HCT116 (cell line): ENCODE results near the gene EPB41L4A. TPM values are rescaled to one million over a fixed set of nuclear protein-coding genes. Genes with fewer than 3 reads are reported as not detected.

ENCODE experiments used
- ATAC-seq: fragments of 200-7000 bp; cut with Tn5 transposase; 2 replicates; pipeline ENCODE4 v1.9.1; 2020; ENCODE audit warnings: mild to moderate bottlenecking, moderate library complexity
- BruUV-seq: library from RNA; stranded (reverse); fragments of 400-500 nt; replicated peaks from 2 replicates; lab custom pipeline; 2021; lab: Mats Ljungman, UMichigan
- CTCF ChIA-PET: fragments of 300-600 bp; sonication (Branson Sonifier 250); formaldehyde crosslinking; loops from one replicate; lab custom pipeline; 2021; ENCODE audit warnings: antibody characterized with exemption; lab: Charles Lee
- POLR2A ChIA-PET: fragments of 300-600, 350-600 bp; sonication (Branson Sonifier 250); formaldehyde crosslinking; loops from one replicate; lab custom pipeline; 2021; ENCODE audit warnings: antibody characterized with exemption; lab: Charles Lee
- RAD21 ChIA-PET, 2 experiments: fragments of 300-600 bp; sonication (Branson Sonifier 250); formaldehyde crosslinking; loops; one replicate each; lab custom pipeline; 2023; ENCODE audit warnings: low total read pairs in 2 of 2; ENCODE audit not compliant: uncharacterized antibody in 2 of 2, unreplicated experiment in 2 of 2, low non-redundant PET in 1 of 2; lab: Charles Lee
- DNase-seq: peaks from one replicate; pipeline ENCODE4 v3.0.0-alpha.2; 2010; ENCODE audit warnings: low read depth, low spot score
- H2AFZ ChIP-seq: fragments of 200-600 bp; shearing (Covaris generic), sonication (generic); 2 replicates; pipeline ENCODE4 v1.6.1; 2017; ENCODE audit warnings: low read depth, mixed run types, mixed read lengths, antibody characterized with exemption, low read length; ENCODE audit not compliant: poor library complexity, severe bottlenecking
- H3K27ac ChIP-seq: 2 replicates; pipeline ENCODE4 v1.5.1; 2012; ENCODE audit warnings: low read depth, low read length
- H3K27me3 ChIP-seq: fragments of 200-600 bp; sonication (generic); 2 replicates; pipeline ENCODE4 v1.6.1; 2016; ENCODE audit warnings: mixed run types, low read length, mixed read lengths; ENCODE audit not compliant: insufficient read depth
- H3K36me3 ChIP-seq, 2 experiments: fragments of 200-500 bp in 1 of 2; fragments of 200-600 bp in 1 of 2; sonication (Bioruptor generic) in 1 of 2; sonication (generic) in 1 of 2; 2 replicates each; pipeline versions ENCODE4 v1.5.1 to v1.6.1; 2014 to 2016; ENCODE audit warnings: low read length in 2 of 2, inconsistent platforms in 1 of 2, mixed read lengths in 1 of 2, mixed run types in 1 of 2; ENCODE audit not compliant: insufficient read depth in 2 of 2, control insufficient read depth in 1 of 2
- H3K4me1 ChIP-seq, 2 experiments: fragments of 200-600 bp in 1 of 2; sonication (generic) in 1 of 2; 2 replicates each; pipeline versions ENCODE4 v1.5.1 to v1.6.1; 2012 to 2017; ENCODE audit warnings: low read length in 2 of 2, inconsistent platforms in 1 of 2, mild to moderate bottlenecking in 1 of 2, mixed read lengths in 1 of 2, mixed run types in 1 of 2, moderate library complexity in 1 of 2; ENCODE audit not compliant: insufficient read depth in 2 of 2, control insufficient read depth in 1 of 2
- H3K4me2 ChIP-seq: fragments of 200-600 bp; sonication (generic); 2 replicates; pipeline ENCODE4 v1.6.1; 2017; ENCODE audit warnings: mixed run types, low read length, mixed read lengths
- H3K4me3 ChIP-seq, 2 experiments: fragments of 200-600 bp in 1 of 2; sonication (generic) in 1 of 2; replicated peaks in 1 of 2; 2 replicates each; pipeline ENCODE4 v1.5.1; 2011 to 2016; ENCODE audit warnings: low read length in 2 of 2, control low read depth in 1 of 2, low read depth in 1 of 2, mild to moderate bottlenecking in 1 of 2, mixed read lengths in 1 of 2, mixed run types in 1 of 2
- H3K79me2 ChIP-seq: fragments of 200-600 bp; sonication (generic); 2 replicates; pipeline ENCODE4 v1.6.1; 2017; ENCODE audit warnings: mild to moderate bottlenecking, mixed run types, low read length, moderate library complexity, mixed read lengths; ENCODE audit not compliant: insufficient read depth
- H3K9ac ChIP-seq: fragments of 200-600 bp; sonication (generic); 2 replicates; pipeline ENCODE4 v1.6.1; 2016; ENCODE audit warnings: low read length, mixed read lengths
- H3K9me2 ChIP-seq: fragments of 200-600 bp; sonication (generic), shearing (Covaris generic); 2 replicates; pipeline ENCODE4 v1.6.1; 2017; ENCODE audit warnings: mixed run types, mild to moderate bottlenecking, moderate library complexity; ENCODE audit not compliant: insufficient read depth
- H3K9me3 ChIP-seq, 2 experiments: fragments of 200-500 bp in 1 of 2; fragments of 200-600 bp in 1 of 2; sonication (Bioruptor generic) in 1 of 2; sonication (generic) in 1 of 2; 2 replicates each; pipeline ENCODE4 v1.6.1; 2014 to 2017; ENCODE audit warnings: low read length in 2 of 2, mixed read lengths in 2 of 2, inconsistent platforms in 1 of 2, low read depth in 1 of 2, mild to moderate bottlenecking in 1 of 2, mixed run types in 1 of 2, moderate library complexity in 1 of 2; ENCODE audit not compliant: control insufficient read depth in 1 of 2, insufficient read depth in 1 of 2
- H4K20me1 ChIP-seq: fragments of 200-600 bp; sonication (generic), shearing (Covaris generic); 2 replicates; pipeline ENCODE4 v1.6.1; 2017; ENCODE audit warnings: mixed run types, mild to moderate bottlenecking, moderate library complexity; ENCODE audit not compliant: insufficient read depth
- ATF3 ChIP-seq: IDR thresholded peaks from 2 replicates; pipeline ENCODE4 v1.6.1; 2012
- CEBPB ChIP-seq: IDR thresholded peaks from 2 replicates; pipeline ENCODE4 v1.6.1; 2012; ENCODE audit warnings: low read depth
- EZH2 ChIP-seq: fragments of 200-600 bp; sonication (generic); IDR thresholded peaks from 2 replicates; pipeline ENCODE4 v1.6.1; 2017; ENCODE audit warnings: antibody characterized with exemption, mixed run types
- EZH2phosphoT487 ChIP-seq: fragments of 200-600 bp; IDR thresholded peaks from 2 replicates; pipeline ENCODE4 v1.6.1; 2018; ENCODE audit warnings: antibody characterized with exemption, borderline replicate concordance
- FOSL1 ChIP-seq: IDR thresholded peaks from 2 replicates; pipeline ENCODE4 v1.6.1; 2012; ENCODE audit warnings: low read depth
- JUND ChIP-seq: IDR thresholded peaks from 2 replicates; pipeline ENCODE4 v1.6.1; 2012
- POLR2AphosphoS5 ChIP-seq: IDR thresholded peaks from 2 replicates; pipeline ENCODE4 v1.6.1; 2011; ENCODE audit warnings: mild to moderate bottlenecking, low read depth, low read length, moderate library complexity
- ZFX ChIP-seq: fragments of 450-650 bp; IDR thresholded peaks from 2 replicates; pipeline ENCODE4 v1.6.1; 2017
- intact Hi-C: fragments of 100-400 bp; cut with micrococcal nuclease; formaldehyde crosslinking; loops from 2 replicates; pipeline ENCODE4 v1.10.0; 2022
- total RNA-seq: library from RNA; stranded (reverse); gene quantifications from one replicate; pipeline ENCODE4 v1.2.1, GENCODE V29; 2021; ENCODE audit not compliant: unreplicated experiment
- TF ChIP-seq, protein P1 (sequence below): IDR thresholded peaks from 2 replicates; pipeline ENCODE4 v1.6.1; 2011; ENCODE audit warnings: mild to moderate bottlenecking, low read length, moderate library complexity; ENCODE audit not compliant: insufficient replicate concordance; ENCODE audit errors: extremely low read depth
- TF ChIP-seq, protein P2 (sequence below), 3 experiments: fragments of 200-600 bp in 1 of 3; sonication (generic) in 1 of 3; IDR thresholded peaks in 2 of 3; conservative IDR thresholded peaks in 1 of 3; 2 replicates each; pipeline ENCODE4 v1.5.1; 2012 to 2017; ENCODE audit warnings: low read depth in 2 of 3, low read length in 2 of 3, antibody characterized with exemption in 1 of 3, borderline replicate concordance in 1 of 3, control low read depth in 1 of 3, mild to moderate bottlenecking in 1 of 3, mixed read lengths in 1 of 3, mixed run types in 1 of 3, moderate library complexity in 1 of 3; ENCODE audit not compliant: insufficient read depth in 1 of 3

EPB41L4A gene
- total RNA-seq, 1 experiment from 2014 or later, result 2.8 TPM

DNA sequence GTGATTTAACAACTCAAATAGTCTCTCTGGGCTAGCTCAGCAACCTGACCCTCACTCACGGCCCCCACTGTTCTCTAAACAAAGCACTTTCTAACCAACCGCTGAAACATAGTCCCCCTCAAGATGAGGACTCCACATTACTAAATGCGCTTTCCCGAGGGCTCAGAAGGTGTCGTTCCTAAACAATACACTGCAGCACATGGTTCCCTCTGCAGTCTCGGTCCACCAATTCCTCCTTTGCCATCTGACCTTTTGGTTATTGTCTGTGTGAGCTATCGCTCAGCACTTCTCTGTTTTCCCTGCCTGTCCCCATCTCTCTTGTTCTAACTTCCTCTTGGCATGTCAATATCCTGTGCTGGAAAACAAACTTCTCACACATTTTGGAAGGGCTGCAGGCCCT lies 7.2 kb downstream of the EPB41L4A start:
- H3K27ac ChIP-seq, result no peak overlapping the region
- peaks cover 8% of the 10 kb centered on the region; the same call in 1 of the 2 replicates for H3K27me3 ChIP-seq
- TF ChIP-seq, protein P1, sequence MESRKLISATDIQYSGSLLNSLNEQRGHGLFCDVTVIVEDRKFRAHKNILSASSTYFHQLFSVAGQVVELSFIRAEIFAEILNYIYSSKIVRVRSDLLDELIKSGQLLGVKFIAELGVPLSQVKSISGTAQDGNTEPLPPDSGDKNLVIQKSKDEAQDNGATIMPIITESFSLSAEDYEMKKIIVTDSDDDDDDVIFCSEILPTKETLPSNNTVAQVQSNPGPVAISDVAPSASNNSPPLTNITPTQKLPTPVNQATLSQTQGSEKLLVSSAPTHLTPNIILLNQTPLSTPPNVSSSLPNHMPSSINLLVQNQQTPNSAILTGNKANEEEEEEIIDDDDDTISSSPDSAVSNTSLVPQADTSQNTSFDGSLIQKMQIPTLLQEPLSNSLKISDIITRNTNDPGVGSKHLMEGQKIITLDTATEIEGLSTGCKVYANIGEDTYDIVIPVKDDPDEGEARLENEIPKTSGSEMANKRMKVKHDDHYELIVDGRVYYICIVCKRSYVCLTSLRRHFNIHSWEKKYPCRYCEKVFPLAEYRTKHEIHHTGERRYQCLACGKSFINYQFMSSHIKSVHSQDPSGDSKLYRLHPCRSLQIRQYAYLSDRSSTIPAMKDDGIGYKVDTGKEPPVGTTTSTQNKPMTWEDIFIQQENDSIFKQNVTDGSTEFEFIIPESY, result no peak
- TF ChIP-seq ZFX, result no peak
- TF ChIP-seq, protein P2, sequence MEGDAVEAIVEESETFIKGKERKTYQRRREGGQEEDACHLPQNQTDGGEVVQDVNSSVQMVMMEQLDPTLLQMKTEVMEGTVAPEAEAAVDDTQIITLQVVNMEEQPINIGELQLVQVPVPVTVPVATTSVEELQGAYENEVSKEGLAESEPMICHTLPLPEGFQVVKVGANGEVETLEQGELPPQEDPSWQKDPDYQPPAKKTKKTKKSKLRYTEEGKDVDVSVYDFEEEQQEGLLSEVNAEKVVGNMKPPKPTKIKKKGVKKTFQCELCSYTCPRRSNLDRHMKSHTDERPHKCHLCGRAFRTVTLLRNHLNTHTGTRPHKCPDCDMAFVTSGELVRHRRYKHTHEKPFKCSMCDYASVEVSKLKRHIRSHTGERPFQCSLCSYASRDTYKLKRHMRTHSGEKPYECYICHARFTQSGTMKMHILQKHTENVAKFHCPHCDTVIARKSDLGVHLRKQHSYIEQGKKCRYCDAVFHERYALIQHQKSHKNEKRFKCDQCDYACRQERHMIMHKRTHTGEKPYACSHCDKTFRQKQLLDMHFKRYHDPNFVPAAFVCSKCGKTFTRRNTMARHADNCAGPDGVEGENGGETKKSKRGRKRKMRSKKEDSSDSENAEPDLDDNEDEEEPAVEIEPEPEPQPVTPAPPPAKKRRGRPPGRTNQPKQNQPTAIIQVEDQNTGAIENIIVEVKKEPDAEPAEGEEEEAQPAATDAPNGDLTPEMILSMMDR (IDR thresholded peaks at IDR 0.05 in 2 of 3, conservative IDR thresholded peaks at IDR 0.05 in 1 of 3; ENCODE audit: borderline replicate concordance in 1 of 3, insufficient read depth in 1 of 3, low read depth in 2 of 3, low read length in 2 of 3), result no peak
- TF ChIP-seq CEBPB, result no peak
- TF ChIP-seq EZH2, result no peak
- TF ChIP-seq ATF3, result no peak
- TF ChIP-seq POLR2AphosphoS5, result no peak
- no peak for TF ChIP-seq EZH2phosphoT487
- no peak for TF ChIP-seq FOSL1
- TF ChIP-seq JUND, result no peak
- TF ChIP-seq, all 23 proteins: peak for 0
- H3K9ac ChIP-seq, result no peak overlapping the region
- ATAC-seq (no peak), DNase-seq (no peak)
- CTCF ChIA-PET, result no interaction called here
- no peaks in the 10 kb centered on the region for H3K79me2 ChIP-seq
- no peaks in the 10 kb centered on the region for H3K9me2 ChIP-seq
- POLR2A ChIA-PET, result no interaction called here
- RAD21 ChIA-PET, result no interaction called here
- intact Hi-C loops, result no loop called here
- H2AFZ ChIP-seq, result no peak overlapping the region
- no TSS peak for BruUV-seq
- no peaks in the 10 kb centered on the region for H4K20me1 ChIP-seq
- H3K4me2 ChIP-seq, result no peak overlapping the region
- no peaks in the 10 kb centered on the region for H3K4me1 ChIP-seq
- no peaks in the 10 kb centered on the region for H3K9me3 ChIP-seq
- H3K36me3 ChIP-seq, result no peaks in the 10 kb centered on the region
- H3K4me3 ChIP-seq, result no peak overlapping the region
